ENCODE results near the gene SMAP2.

DNA sequence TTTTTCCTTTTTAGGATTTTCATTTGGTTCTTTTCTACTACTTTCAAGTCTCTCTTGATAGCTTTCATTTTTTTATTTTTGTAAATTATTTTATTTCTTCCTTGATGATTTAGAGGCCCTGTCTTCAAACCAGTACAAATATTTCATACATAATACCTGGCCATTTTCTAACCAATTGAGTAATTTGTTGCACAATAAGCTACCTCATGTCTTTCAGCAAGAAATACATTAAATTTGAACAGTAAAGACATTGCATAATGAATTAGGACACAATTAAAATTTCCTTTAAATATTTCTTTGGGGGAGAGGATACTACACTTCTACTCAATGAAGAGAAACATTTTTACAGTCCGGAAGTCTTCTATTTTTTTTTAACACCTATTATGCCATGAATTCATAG, 40.8 kb upstream of the SMAP2 start:
- no peak for TF ChIP-seq SUZ12 (IDR thresholded peaks at IDR 0.05; ENCODE audit: unreplicated experiment)
- no peak for TF ChIP-seq POLR2A (IDR thresholded peaks at IDR 0.05; ENCODE audit: low read depth, low read length)
- TF ChIP-seq ETV6 (conservative IDR thresholded peaks at IDR 0.05 in 1 of 2, IDR thresholded peaks at IDR 0.05 in 1 of 2; ENCODE audit: borderline replicate concordance in 1 of 2, low read depth in 1 of 2), result no peak
- no peak for TF ChIP-seq MXI1 (IDR thresholded peaks at IDR 0.05; ENCODE audit: low read depth, low read length)
- TF ChIP-seq, protein P1, sequence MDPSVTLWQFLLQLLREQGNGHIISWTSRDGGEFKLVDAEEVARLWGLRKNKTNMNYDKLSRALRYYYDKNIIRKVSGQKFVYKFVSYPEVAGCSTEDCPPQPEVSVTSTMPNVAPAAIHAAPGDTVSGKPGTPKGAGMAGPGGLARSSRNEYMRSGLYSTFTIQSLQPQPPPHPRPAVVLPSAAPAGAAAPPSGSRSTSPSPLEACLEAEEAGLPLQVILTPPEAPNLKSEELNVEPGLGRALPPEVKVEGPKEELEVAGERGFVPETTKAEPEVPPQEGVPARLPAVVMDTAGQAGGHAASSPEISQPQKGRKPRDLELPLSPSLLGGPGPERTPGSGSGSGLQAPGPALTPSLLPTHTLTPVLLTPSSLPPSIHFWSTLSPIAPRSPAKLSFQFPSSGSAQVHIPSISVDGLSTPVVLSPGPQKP (IDR thresholded peaks at IDR 0.05; ENCODE audit: low read depth, low read length), result no peak
- TF ChIP-seq, protein P2, sequence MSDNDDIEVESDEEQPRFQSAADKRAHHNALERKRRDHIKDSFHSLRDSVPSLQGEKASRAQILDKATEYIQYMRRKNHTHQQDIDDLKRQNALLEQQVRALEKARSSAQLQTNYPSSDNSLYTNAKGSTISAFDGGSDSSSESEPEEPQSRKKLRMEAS (IDR thresholded peaks at IDR 0.05; ENCODE audit: low read depth, low read length), result no peak
- TF ChIP-seq, protein P3, sequence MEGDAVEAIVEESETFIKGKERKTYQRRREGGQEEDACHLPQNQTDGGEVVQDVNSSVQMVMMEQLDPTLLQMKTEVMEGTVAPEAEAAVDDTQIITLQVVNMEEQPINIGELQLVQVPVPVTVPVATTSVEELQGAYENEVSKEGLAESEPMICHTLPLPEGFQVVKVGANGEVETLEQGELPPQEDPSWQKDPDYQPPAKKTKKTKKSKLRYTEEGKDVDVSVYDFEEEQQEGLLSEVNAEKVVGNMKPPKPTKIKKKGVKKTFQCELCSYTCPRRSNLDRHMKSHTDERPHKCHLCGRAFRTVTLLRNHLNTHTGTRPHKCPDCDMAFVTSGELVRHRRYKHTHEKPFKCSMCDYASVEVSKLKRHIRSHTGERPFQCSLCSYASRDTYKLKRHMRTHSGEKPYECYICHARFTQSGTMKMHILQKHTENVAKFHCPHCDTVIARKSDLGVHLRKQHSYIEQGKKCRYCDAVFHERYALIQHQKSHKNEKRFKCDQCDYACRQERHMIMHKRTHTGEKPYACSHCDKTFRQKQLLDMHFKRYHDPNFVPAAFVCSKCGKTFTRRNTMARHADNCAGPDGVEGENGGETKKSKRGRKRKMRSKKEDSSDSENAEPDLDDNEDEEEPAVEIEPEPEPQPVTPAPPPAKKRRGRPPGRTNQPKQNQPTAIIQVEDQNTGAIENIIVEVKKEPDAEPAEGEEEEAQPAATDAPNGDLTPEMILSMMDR (IDR thresholded peaks at IDR 0.05 in 2 of 3, conservative IDR thresholded peaks at IDR 0.05 in 1 of 3; ENCODE audit: control insufficient read depth in 2 of 3, extremely low read depth in 1 of 3, insufficient read depth in 1 of 3, low read depth in 3 of 3, low read length in 3 of 3), result no peak
- no peak for TF ChIP-seq BCL11A (IDR thresholded peaks at IDR 0.05; ENCODE audit: low read depth, low read length)
- no peak for TF ChIP-seq POLR2AphosphoS5 (IDR thresholded peaks at IDR 0.05; ENCODE audit: low read length)
- no peak for TF ChIP-seq CREM (IDR thresholded peaks at IDR 0.05; ENCODE audit: low read depth)
- TF ChIP-seq TAF1 (IDR thresholded peaks at IDR 0.05; ENCODE audit: borderline replicate concordance, low read depth, low read length), result no peak
- no peak for TF ChIP-seq TARDBP (IDR thresholded peaks at IDR 0.05; ENCODE audit: borderline replicate concordance)
- no peak for TF ChIP-seq SIN3A (IDR thresholded peaks at IDR 0.05; ENCODE audit: low read depth, low read length)
- TF ChIP-seq, protein P4, sequence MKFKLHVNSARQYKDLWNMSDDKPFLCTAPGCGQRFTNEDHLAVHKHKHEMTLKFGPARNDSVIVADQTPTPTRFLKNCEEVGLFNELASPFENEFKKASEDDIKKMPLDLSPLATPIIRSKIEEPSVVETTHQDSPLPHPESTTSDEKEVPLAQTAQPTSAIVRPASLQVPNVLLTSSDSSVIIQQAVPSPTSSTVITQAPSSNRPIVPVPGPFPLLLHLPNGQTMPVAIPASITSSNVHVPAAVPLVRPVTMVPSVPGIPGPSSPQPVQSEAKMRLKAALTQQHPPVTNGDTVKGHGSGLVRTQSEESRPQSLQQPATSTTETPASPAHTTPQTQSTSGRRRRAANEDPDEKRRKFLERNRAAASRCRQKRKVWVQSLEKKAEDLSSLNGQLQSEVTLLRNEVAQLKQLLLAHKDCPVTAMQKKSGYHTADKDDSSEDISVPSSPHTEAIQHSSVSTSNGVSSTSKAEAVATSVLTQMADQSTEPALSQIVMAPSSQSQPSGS (IDR thresholded peaks at IDR 0.05; ENCODE audit: low read length), result no peak

Measured in GM12878 (cell line).